22Rv1 (cell line): ENCODE data around the gene OR4D1.
"Not testable (repeated sequence)": the region's sequence is repeated elsewhere in the genome, so short reads cannot be mapped to it uniquely, and the experiment has no call there.

ENCODE experiments used
- H3K27ac ChIP-seq: fragments of 450-650 bp; 2 replicates; pipeline ENCODE4 v1.5.1; 2017
- CTCF ChIP-seq: fragments of 450-650 bp; IDR thresholded peaks from 2 replicates; pipeline ENCODE4 v1.5.1; 2017; ENCODE audit warnings: mild to moderate bottlenecking
- ZFX ChIP-seq: fragments of 450-650 bp; IDR thresholded peaks from 2 replicates; pipeline ENCODE4 v1.6.1; 2017; ENCODE audit warnings: antibody characterized with exemption, borderline replicate concordance

OR4D1 gene

GRCh38 chr17:58147930-58148434, at the start of gene OR4D1:
Gene OR4D1, plus strand, starts transcription at chr17:58148384. Its CDS starts 6,770 bp downstream, at chr17:58155154.
- no peak within 1 kb of the TSS for H3K27ac ChIP-seq
- no peak for TF ChIP-seq CTCF

GRCh38 chr17:58100506-58100905, 47.7 kb upstream of the OR4D1 start:
- no peak overlapping the region for H3K27ac ChIP-seq
- no peak for TF ChIP-seq ZFX
- no peak for TF ChIP-seq CTCF

- not testable (repeated sequence) for H3K27ac ChIP-seq
Measured at GRCh38 chr17:58101898-58102297, 46.3 kb upstream of the OR4D1 start.

- TF ChIP-seq ZFX (no peak), CTCF (no peak)
- H3K27ac ChIP-seq: no peak overlapping the region
Measured at GRCh38 chr17:58105093-58105492, 43.1 kb upstream of the OR4D1 start.

- H3K27ac ChIP-seq: no peak overlapping the region
- TF ChIP-seq CTCF (no peak), ZFX (no peak)
Measured at GRCh38 chr17:58107306-58107705, 40.9 kb upstream of the OR4D1 start.

- no peak for TF ChIP-seq ZFX
- no peak for TF ChIP-seq CTCF
- no peak overlapping the region for H3K27ac ChIP-seq
Measured at GRCh38 chr17:58109197-58109596, 39.0 kb upstream of the OR4D1 start.

- no peak overlapping the region for H3K27ac ChIP-seq
- TF ChIP-seq ZFX (no peak), CTCF (no peak)
Measured at GRCh38 chr17:58110012-58110411, 38.2 kb upstream of the OR4D1 start.

GRCh38 chr17:58111676-58112075, 36.5 kb upstream of the OR4D1 start:
- no peak for TF ChIP-seq CTCF
- TF ChIP-seq ZFX: no peak
- no peak overlapping the region for H3K27ac ChIP-seq
